ENCODE measurements around the gene SYT17.

Gene SYT17

DNA sequence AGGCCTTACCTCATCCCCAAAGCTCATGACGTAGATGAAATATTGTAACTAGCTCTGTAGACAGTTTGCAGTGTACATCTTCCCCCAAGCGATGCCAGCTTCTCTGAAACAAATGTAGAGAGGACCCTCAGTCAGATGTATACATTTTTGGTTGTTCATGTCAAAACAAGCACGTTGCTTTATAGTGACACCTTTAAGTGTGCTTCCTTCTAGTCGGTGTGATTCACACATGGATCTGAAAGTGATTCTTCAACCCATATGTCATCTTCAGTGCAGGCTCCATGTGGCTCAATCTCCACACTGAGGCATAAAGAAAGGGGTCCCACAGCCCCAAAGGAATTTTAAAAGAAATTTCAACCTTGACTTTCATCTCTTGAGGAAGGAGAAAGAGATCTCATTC is 86.6 kb downstream of the SYT17 start:
- DNase-seq (ENCODE audit: low read depth in 3 of 3) = no peak

DNA sequence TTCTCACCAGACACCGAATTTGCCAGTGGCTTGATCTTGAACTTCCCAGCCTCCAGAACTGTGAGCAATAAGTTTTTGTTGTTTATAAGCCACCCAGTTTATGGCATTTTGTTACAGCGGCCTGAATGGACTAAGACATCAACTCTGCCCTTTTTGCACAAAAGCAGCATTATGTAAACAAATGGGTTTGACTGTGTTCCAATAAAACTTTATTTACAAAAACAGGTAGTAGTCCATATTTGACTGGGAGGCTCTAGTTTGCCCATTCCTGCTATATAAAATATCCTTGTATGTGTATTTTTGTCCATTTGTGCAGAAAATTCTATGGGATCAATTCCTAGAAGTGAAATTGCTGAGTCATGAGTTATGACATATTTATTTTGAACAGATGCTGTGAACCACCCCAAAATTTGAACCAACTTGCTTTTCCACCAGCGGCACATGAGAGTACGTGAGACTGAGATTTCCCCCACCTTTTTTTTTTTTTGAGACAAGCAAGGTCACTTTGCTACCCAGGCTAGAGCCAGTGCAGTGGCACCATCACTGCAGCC is 96.2 kb downstream of the SYT17 start:
- no peak for DNase-seq (ENCODE audit: low read depth in 3 of 3)

DNA sequence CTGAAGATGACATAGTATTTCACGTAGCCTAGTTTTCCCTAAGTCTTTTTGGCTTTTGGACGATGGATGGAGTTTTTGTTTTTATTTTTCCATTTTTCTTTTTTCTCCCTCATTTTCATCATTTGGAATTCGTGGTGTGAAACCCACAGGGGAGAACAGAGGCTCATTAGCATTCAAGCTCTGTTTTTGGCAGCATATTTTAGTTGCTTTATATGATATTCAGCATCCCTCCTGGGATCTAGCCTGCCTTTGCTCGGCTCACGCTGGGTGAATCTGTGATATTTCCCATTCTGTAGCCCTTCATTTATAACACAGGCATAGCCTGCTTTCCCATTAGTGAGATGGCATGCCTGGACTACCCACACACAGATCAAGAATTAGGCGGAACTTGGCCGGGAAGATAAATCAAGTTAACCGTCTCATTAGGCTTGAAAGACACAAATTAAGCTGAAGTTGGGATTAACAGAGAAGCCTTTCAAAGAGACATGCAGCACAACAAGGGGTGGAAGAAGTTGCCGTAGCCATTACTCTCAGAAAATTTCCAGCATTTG is 97.4 kb downstream of the SYT17 start:
- DNase-seq (ENCODE audit: low read depth in 3 of 3) = no peak

DNA sequence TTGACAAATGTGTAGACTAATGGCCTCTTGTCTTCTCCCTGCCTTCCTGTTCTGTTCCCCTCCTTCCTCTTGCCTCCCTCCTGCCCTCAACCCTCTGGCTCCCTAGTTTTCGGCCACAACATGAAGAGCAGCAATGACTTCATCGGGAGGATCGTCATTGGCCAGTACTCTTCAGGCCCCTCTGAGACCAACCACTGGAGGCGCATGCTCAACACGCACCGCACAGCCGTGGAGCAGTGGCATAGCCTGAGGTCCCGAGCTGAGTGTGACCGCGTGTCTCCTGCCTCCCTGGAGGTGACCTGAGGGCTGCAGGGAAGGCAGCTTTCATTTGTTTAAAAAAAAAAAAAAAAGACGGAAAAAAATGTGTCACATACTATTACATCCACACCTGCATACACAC is 98.7 kb downstream of the SYT17 start:
- DNase-seq (ENCODE audit: low read depth in 3 of 3) = no peak

DNA sequence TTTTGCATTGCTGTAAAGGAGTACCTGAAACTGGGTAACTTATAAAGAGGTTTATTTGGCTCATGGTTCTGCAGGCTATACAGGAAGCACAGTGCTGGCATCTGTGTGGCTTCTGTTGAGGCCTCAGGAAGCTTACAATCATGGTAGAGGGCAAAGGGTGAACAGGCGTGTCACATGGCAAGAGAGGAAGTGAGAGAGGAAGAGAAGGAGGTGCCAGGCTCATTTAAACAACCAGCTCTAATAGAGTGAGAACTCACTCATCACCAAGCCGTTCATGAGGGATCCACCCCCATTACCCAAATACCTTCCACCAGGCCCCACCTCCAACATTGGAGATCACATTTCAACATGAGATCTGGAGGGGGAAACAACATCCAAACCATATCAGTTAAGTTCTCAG is 101.1 kb downstream of the SYT17 start:
- no peak for DNase-seq (ENCODE audit: low read depth in 3 of 3)

DNA sequence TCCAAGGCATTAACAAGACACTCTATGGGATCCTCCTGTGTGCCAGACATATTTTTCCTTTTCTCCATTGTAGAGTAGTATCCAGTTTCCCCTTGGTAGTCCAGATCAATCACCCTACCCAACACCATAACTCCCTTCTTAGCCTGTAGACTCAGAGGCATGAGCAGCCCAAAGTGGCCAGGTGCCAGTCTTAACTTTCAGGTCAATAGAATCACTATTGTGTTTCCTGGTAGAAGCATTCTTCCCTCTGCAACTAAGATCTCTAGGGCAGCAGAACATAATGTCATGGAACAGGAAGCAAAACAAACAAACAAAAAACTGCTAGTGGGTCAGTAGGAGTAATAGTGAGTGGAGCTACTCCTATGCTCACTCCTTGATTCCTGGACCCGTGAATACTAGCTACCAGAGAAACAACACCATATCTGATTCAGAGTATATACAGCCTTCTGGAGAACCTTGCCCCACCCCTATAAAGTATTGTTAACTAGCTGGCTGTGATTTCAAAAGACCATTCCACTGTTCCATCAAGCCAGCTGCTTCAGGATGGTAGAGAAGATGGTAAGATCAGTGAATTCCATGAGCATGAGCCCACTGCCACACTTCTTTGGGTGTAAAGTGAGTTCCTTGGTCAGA is 106.2 kb downstream of the SYT17 start:
- no peak for DNase-seq (ENCODE audit: low read depth in 3 of 3)

DNA sequence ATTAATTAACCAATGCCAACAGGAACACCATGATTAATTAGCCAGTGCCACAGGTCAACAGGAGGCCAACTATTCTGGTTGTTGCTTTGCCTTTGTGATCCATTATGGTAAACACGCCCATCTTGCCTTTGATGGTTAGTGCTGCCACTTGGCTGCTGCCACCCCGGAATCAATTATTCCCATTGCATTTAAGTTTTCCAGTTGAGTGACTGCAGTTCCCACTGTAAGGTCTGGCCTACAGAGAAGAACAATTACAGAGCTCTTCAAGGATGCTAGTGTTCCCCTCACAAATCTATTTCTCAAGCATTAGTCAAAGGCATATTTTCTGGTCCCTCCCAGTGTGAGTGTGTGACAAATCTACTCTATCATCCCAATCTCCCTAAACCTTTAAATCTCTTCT is 110.4 kb downstream of the SYT17 start:
- DNase-seq (ENCODE audit: low read depth in 3 of 3) = no peak

DNA sequence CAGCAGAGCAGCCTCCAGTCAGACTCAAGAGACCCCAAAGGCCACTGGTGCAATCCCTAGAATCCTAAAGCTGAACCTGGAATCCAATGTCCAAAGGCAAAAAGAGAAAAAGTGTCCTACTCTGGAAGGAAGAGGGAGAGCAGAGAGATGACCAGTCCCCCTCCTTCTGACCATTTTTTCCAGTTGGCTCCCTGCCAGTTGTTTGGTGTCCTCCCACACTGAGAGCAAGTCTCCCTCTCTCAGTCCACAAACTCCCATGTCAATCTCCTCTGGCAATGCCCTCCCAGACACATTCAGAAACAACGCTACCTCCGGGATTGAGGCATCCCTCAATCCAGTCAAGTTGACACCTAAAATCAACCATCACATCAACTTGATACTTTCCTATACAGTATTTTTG is 113.2 kb downstream of the SYT17 start:
- no peak for DNase-seq (ENCODE audit: low read depth in 3 of 3)

DNA sequence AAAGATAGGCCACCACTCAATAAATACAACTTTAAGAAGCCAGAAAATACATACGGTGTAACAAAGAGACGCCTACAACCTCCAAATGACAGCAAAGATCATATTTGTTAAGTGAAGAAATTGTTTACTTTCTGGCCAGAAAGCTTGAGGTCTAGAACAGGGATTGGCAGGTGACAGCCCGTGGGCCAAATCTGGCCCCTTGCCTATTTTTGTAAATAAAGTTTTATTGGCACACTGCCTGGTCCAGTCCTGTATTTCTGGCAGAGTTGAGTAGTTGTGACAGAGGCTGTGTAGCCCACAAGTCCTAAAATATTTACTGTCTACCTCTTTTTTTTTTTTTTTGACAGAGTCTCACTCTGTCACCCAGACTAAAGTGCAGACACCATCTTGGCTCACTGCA is 114.1 kb downstream of the SYT17 start:
- no peak for DNase-seq (ENCODE audit: low read depth in 3 of 3)

DNA sequence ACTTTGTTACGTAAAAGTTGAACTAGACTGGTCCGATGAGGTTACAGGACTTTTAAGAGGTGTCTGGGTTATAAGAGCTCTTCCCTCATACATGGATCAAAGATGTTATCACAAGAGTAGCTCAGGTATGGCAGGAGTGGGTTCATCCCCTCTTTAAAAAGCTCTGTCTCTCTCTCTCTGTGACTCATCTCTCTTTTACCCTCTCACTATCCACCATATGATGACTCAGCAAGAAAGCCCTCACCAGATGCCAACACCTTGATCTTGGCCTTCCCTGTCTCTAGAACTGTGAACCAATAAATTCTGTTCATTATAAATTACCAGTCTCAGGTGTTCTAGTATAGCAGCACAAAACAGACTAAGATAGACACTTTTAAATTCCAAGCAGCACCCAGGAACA is 115.6 kb downstream of the SYT17 start:
- no peak for DNase-seq (ENCODE audit: low read depth in 3 of 3)

DNA sequence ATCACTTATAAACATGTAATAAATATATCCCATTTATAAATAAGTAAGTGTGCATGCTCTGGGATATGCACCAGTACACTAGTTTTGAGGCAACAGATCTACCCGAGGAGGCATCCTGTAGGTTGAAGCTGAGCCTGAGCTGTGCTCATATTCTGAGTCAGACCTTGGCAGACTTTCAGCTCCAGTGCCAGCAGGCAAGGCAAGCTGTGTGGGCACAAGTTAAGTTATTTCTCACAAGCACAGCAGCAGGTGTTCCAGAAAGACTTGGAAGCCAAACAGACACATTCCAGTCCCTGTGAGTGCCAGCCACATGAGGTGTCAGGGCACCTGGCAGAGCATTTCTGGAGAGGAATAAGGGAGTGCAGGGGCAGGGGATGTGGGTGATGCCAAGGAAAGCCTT is 116.2 kb downstream of the SYT17 start:
- no peak for DNase-seq (ENCODE audit: low read depth in 3 of 3)

DNA sequence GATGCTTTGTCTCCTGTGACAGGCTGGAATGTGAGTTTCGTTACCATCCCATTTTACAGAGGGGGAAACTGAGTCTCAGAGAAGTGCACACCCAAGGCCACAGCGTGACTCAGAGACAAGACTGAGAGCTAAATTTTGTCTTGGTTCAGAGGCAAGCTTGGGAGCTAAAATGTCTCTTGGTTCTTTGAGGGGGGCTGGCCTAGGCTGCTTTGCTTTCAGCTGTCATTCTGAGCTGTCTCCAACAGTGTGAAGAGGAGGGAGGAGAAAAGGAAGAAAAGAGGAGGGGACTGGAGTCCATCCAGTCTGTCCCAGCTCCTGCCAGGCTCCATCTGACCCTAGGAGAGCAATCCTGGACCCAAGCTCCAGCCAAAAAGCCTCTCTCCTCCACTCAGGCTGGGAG is 117.4 kb downstream of the SYT17 start, which contains the start of gene CLEC19A:
TSS of gene CLEC19A (plus strand) at position 301 of the 400 bp plus-strand sequence. CDS start 121 bp downstream, outside the sequence.
- no peak for DNase-seq (ENCODE audit: low read depth in 3 of 3)

DNA sequence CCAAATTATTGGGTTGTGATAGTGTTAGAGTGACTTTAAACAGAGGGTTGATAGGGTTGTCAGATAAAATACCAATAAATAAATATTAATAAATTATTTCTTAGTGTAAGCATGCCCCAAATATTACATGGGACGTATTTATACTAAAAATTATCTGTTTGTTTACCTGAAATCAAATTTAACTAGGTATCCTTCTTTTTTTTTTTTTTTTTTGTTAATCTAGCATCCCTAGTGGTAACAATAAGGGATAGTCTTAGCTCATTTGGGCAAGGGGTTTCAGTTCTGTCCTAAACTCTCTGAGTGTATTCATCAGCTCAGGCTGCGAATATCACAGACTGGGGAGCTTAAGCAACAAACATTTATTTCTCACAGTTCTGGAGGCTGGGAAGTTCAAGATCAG is 118.8 kb downstream of the SYT17 start:
- DNase-seq (ENCODE audit: low read depth in 3 of 3) = no peak

DNA sequence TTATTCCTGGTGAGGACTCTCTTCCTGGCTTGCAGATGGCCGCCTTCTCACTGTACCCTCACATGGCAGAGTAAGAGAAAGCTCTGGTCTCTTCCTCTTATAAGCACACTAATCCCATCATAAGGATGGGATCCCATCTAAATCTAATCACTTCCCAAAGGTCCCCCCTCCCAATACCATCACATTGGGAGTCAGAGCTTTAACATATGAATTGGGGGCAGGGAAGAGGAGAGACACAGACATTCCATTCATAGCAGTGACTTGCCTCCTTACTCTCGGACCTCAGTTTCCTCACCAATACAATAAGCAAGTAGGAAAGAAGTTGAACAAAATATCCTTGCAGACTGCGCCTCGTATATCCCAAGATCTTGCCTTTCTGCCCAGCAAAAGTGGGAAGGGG is 119.2 kb downstream of the SYT17 start:
- DNase-seq (ENCODE audit: low read depth in 3 of 3) = no peak

DNA sequence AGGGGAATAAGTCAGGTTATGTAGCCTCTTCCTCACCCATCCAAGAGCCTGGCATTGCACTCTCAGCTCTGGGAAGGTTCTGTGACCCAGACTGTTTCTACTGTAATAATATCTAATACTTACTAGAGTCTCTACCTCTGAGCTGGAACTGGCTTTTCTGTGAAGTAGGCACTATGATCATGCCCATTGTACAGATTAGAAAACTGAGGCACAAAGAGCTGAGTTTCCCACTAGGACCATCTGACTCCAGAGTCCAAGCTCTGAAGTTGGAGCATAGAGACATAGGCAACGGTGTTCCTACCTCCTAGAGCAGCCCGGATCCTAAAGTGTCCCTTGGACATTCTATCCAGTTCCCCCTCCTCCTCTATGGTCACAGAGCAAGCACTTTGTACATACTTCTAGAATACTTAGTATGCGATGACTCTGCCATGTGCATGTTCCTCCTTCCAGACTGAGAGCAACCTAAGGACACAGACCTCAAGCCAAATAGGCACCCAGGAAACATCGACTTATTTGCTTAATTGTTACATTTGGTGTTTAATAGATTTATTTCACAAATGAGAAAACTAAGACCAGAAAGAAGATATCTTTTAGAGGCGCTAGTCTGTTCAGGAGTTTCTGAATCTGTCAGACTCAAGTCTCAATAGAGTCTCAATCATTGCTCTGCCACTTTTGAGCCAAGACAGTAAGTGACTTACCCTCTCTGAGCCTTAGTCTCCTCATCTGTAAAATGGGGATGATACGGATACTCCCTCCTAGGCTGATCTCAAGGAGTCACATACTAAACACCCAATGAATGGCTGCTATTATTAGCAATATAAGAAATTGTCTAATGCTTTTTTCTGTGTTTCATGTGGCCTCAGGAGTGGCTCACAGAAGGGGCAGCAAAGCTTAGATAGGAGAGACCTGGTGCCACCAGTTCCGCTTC is 121.1 kb downstream of the SYT17 start:
- no peak for DNase-seq (ENCODE audit: low read depth in 3 of 3)

DNA sequence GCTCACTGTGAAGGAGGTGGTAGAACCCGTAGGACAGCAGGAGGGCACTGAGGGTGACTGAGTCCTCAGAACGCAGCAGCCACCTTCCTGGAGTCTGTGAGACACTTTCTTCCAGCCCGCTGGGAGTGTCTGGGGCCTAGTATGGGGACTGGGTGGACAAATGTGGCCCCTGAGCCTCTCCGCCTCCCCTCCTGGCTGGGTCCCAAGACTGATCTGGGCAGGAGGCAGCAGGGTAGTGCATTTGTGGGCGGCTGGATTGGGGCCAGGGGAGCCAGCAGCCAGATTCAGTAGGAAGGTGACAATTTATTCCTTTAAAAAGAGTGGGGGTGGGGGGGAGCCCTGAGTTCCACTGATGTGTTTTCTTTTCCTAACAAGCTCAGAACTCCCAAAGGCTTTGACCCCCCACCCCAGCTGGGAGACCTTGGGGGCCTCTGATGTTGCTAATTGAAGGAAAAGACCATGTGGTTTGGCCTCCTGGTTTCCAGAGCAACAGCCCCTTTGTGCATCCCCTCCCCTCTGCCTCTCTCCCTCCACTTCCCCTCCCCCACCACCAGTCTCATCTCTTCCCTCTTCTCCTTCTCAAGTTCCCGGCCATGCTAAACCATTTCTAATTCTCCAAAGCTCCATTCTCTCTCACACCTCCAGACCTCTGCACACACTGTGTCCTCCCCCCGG is 121.9 kb downstream of the SYT17 start:
- DNase-seq (ENCODE audit: low read depth in 3 of 3) = no peak

DNA sequence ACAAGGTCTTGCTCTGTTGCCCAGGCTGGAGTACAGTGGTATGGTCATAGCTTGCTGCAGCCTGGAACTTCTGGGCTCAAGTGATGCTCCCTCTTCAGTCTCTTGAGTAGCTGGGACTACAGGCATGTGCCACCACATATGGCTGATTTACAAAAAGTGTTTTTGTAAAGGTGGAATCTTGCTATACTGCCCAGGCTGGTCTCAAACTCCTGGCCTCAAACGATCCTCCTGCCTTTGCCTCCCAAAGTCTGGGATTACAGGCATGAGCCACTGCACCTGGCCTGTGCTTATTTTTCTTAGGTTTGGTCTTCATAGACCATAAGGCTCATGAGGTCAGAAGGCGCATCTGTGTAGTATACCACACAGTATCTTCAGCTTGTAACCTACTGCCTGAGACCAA is 122.8 kb downstream of the SYT17 start:
- DNase-seq (ENCODE audit: low read depth in 3 of 3) = no peak

DNA sequence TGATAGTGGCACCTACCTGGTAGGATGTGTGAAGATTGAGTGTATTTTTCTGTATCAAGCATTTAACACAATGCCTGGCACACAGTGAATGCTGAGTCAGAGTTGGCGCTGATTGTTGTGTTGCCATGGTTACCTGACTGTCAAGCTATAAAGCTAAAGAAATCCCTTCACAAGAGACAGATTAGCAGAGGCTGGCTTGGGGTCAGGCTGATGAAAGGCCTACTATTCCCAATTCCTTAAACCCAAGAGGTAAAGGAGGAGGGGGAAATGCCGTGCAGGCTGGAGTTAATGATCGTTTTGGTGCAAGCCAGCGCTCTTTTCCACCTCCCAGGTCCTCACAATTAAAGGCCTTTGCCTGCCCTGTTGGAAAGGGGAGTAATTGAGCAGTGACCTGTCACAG is 123.4 kb downstream of the SYT17 start:
- no peak for DNase-seq (ENCODE audit: low read depth in 3 of 3)

DNA sequence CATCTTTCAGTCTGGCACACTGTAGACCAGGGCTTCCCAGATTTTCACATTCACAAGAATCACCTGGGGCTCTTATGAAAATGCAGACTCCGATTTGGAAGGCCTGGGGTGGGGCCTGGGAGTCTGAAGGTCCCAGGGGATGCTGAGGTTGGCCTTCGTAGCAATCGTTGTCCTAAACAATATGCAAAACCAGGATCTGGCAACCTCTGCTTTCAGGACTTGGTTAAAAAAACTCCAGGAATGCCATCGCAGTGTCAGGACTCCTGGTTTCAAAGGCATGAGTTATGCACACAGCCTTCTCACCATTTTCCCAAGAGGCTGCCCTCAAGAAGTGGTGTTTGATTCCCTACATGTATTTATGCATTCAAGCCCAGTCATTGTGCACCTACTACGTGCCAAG is 124.1 kb downstream of the SYT17 start:
- DNase-seq (ENCODE audit: low read depth in 3 of 3) = no peak

DNA sequence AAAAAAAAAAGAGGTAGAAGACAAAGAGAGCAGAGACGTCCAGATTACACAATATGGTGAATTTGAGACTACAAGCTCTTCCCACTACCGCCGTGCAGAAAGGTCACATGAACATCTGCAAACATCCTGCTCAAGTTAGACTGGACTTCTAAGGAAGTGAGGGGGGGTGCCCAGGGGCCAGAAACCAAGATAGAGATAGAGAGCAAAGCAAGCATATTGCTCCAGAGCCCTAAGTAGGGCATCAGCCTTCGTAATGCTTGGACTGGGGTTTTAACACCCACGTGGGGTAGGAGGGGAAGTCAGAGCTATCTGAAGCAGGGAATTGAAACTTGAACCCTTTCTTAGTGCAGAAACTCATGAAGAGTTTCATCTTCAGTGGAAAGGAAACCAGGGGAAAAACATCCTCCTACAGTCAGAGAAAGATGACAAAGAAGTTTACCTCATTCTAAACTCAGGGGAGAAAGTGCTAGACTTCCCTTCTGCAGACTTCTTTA is 126.2 kb downstream of the SYT17 start:
- no peak for DNase-seq (ENCODE audit: low read depth in 3 of 3)

DNA sequence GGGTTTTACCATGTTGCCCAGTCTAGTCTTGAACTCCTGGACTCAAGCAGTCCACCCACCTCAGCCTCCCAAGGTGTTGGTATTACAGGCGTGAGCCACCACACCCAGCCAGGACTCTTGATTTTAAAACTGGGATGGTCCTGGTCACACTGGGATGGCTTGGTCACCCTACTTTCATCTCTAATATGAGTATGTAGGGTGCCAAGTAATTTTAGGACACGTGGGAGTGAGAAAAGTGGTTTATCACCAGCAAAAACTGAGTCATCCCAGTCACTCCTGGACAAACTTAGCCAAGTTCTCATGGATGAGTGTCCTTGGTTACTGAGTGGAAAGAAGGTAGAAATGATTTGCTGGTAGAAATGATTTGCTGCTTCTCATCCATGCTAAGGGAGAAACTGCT is 127.4 kb downstream of the SYT17 start:
- DNase-seq (ENCODE audit: low read depth in 3 of 3) = no peak

DNA sequence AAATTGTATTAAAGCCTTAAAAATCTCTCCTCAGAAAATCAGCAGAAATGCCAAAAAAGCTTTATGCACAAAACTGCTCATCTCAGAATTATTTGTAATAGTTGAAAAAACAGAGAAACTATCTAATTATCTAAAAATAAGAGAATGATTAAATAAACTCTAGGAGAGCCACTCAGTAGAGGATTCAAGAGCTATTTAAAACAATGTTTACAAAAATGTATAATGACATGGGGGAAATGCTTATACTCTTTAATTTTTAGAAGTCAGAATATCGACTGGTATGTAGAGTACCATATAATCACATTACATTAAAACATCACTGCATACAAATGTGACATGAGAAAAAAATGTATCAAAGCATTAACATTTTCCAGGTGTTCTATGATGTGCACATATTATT is 129.4 kb downstream of the SYT17 start:
- no peak for DNase-seq (ENCODE audit: low read depth in 3 of 3)

Measured in stimulated activated CD4-positive, alpha-beta T cell treated with anti-CD3 and anti-CD28 coated beads, TNF-alpha, amount 100 ng/mL, for 4 hours (primary cell).